AG09319 (cell line): Measurements from ENCODE around the gene SH2D4B.

ENCODE experiments used
- DNase-seq: peaks from one replicate; pipeline ENCODE4 v3.0.0-alpha.2; 2010; ENCODE audit warnings: low read depth; ENCODE audit errors: extremely low read depth
- TF ChIP-seq, protein P1 (sequence below): IDR thresholded peaks from 2 replicates; pipeline ENCODE4 v1.5.1; 2011; ENCODE audit warnings: low read depth, mild to moderate bottlenecking, inconsistent platforms, low read length, moderate library complexity

SH2D4B gene

DNA sequence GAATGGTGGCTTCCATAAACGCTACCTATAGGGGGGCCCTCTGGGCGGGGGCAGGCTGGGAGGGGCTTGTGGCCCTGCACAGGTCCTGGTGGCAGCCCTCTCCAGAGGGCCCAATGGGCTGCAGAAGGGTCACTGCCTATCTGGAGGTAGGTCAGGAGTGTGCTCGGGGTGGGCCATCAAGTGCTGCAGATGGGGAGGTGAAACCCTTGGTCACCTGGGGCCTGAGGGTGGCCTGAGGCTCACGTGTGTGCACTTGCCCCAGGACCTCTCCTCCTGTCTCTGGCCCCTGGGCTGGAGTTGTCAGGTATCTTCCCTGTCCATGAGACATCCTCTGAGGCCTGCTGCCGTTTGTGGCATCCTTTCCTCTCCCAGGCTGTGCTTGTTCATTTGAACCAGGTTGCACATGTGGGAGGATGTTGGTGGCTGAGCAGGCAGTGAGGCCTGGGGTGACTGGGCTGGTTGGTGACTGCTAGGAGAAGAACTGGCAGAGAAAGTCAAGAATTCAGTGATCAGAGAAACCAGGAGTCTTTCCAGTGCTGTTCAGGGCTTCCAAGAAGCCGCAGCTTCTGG is 21.1 kb upstream of the SH2D4B start:
- no peak for DNase-seq
- TF ChIP-seq, protein P1, sequence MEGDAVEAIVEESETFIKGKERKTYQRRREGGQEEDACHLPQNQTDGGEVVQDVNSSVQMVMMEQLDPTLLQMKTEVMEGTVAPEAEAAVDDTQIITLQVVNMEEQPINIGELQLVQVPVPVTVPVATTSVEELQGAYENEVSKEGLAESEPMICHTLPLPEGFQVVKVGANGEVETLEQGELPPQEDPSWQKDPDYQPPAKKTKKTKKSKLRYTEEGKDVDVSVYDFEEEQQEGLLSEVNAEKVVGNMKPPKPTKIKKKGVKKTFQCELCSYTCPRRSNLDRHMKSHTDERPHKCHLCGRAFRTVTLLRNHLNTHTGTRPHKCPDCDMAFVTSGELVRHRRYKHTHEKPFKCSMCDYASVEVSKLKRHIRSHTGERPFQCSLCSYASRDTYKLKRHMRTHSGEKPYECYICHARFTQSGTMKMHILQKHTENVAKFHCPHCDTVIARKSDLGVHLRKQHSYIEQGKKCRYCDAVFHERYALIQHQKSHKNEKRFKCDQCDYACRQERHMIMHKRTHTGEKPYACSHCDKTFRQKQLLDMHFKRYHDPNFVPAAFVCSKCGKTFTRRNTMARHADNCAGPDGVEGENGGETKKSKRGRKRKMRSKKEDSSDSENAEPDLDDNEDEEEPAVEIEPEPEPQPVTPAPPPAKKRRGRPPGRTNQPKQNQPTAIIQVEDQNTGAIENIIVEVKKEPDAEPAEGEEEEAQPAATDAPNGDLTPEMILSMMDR = no peak

GRCh38 chr10:80517416-80518142 is 20.1 kb upstream of the SH2D4B start:
- TF ChIP-seq, protein P1 = no peak
- DNase-seq = no peak

DNA sequence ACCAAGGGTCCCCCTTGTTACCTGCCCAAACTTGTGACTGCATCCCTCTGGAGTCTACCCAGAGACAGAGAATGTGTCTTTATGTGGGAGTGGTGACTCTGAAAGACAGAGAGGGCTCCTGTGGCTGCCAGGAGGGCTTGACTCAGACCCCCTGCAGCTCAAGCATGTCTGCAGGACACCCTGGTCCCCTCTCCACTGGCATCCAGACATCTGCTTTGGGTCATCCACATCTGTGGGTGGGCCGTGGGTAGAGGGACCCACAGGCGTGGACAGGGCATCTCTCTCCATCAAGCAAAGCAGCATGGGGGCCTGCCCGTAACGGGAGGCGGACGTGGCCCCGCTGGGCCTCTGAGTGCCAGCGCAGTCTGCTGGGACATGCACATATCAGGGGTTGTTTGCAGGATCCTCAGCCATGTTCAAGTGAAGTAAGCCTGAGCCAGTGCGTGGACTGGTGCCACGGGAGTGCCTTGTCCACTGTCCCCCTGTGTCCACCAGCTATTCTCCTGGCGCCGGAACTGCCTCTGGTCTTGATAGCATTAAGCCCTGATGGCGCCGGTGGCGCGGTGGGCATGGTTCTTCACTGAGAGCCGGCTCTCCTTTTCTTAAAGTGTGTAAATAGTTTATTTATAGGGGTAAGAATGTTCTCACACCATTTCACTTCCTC is 19.4 kb upstream of the SH2D4B start:
- TF ChIP-seq, protein P1 = no peak
- DNase-seq = no peak

DNA sequence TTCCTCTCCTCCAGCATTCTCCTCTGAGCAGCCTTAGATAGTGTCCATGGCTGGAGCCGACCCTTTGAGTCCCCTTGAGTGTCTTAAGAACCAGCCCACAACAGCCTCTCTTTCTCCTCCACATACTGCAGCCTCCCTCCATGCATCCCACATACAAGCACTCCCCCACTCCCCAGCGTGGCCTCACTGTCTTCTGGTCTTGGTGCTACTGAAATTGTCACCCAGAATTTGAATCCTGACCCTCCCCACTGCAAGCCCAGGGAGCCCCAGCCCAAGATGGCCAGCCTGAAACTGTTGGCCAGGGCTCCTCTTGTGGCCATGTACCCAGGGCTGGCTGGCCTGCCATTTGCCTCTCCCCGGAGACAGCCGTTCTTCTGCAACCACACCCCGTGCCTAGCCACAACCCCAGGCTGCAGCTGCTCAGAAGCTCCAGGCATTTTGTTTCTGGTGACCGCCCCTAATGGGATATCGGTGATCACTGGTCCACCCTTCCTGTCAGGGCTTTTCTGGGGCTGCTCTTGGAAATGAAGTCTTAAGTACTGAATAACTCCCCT is 18.8 kb upstream of the SH2D4B start:
- TF ChIP-seq, protein P1 = no peak
- no peak for DNase-seq

- TF ChIP-seq, protein P1 = no peak
- no peak for DNase-seq
Observed at GRCh38 chr10:80519936-80520650, 17.6 kb upstream of the SH2D4B start.

DNA sequence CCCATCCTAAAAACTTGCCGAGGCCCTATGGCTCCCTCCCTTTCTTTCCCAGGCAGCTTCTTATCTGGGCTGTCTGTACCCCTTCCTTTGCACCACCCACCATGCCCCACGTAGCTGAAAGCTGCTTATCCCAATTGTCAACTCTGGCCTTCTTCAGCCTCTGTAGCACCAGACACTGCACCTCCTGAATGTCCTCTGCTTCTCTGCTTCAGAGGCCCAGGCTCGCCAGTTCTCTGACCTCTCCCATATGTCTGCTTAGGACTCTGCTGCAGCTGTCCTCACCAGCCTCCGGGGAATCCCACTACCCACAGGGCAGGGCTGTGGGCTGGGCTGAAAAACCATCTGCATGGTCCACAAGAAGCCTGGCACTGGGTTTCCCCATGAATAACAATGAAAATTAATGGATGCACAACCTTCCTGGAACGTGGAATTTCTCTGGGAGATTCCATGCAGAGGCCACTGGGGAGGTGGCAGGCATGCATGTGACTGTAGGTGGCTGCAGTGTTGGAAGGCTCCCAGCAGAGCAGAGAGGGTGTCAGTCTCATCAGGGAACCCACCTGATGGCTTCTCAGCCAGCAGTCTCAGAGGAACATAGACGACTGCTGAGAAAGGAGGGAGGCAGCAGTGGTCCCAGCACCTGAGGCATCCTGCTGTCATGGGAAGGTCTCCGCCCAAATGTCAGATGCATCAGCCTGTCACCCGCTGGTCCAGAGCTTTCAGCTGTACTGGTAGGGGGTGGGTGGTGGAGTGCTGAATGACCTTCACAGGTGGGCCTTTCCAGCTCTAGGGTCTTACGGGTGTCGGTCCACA is 16.8 kb upstream of the SH2D4B start:
- DNase-seq = no peak
- TF ChIP-seq, protein P1 = no peak
